ENCODE data around the gene DPP7.

GRCh38 chr9:137126786-137127185 is 12.3 kb upstream of the DPP7 start:
- TF ChIP-seq GATA2 (IDR thresholded peaks at IDR 0.05; ENCODE audit: low read depth, low read length) (no peak), GATA3 (IDR thresholded peaks at IDR 0.05; ENCODE audit: low read depth, low read length) (no peak)
